H1 (cell line): ENCODE results near the gene LYPD3. TPM values are rescaled to one million over a fixed set of nuclear protein-coding genes. Genes with fewer than 3 reads are reported as not detected.
"Not testable (repeated sequence)": the region's sequence is repeated elsewhere in the genome, so short reads cannot be mapped to it uniquely, and the experiment has no call there.

ENCODE experiments used
- CTCF ChIA-PET: fragments of 300-600 bp; sonication (Branson Sonifier 250); formaldehyde crosslinking; loops from one replicate; lab custom pipeline; 2021; ENCODE audit not compliant: partially characterized antibody; lab: Charles Lee
- POLR2A ChIA-PET: fragments of 300-600 bp; sonication (Branson Sonifier 250); formaldehyde crosslinking; loops from one replicate; lab custom pipeline; 2021; ENCODE audit warnings: inconsistent platforms; ENCODE audit not compliant: partially characterized antibody; lab: Charles Lee
- DNase-seq, 2 experiments: peaks; one replicate each; pipeline versions ENCODE4 v3.0.0 to v3.0.0-alpha.2; 2010 to 2022; ENCODE audit warnings: low spot score in 2 of 2, low read depth in 1 of 2, mixed read lengths in 1 of 2
- FAIRE-seq: peaks from 2 replicates; lab custom pipeline; 2011; peaks lifted over from hg19 to GRCh38; lab: Jason Lieb, UNC
- H2AFZ ChIP-seq: 2 replicates; pipeline ENCODE4 v1.8.1; 2012; ENCODE audit warnings: low read length, inconsistent platforms
- H2AK5ac ChIP-seq: 2 replicates; pipeline ENCODE4 v1.6.1; 2013; ENCODE audit warnings: low read depth, low read length
- H2BK120ac ChIP-seq: replicated peaks from 2 replicates; pipeline ENCODE3; 2013; ENCODE audit warnings: low read depth, low read length, inconsistent platforms
- H2BK12ac ChIP-seq: 2 replicates; pipeline ENCODE4 v1.6.1; 2013; ENCODE audit warnings: low read depth, low read length
- H2BK15ac ChIP-seq: 2 replicates; pipeline ENCODE4 v1.6.1; 2013; ENCODE audit warnings: low read length
- H2BK20ac ChIP-seq: 2 replicates; pipeline ENCODE4 v1.6.1; 2013; ENCODE audit warnings: low read length
- H2BK5ac ChIP-seq: 2 replicates; pipeline ENCODE4 v1.6.1; 2013; ENCODE audit warnings: low read depth, low read length
- H3K14ac ChIP-seq: 2 replicates; pipeline ENCODE4 v1.6.1; 2013; ENCODE audit warnings: inconsistent platforms; ENCODE audit not compliant: insufficient read length
- H3K18ac ChIP-seq: 2 replicates; pipeline ENCODE4 v1.6.1; 2013; ENCODE audit warnings: low read length; ENCODE audit errors: extremely low read depth
- H3K23ac ChIP-seq: 2 replicates; pipeline ENCODE4 v1.6.1; 2013; ENCODE audit warnings: inconsistent platforms; ENCODE audit not compliant: insufficient read length
- H3K23me2 ChIP-seq: 2 replicates; pipeline ENCODE4 v1.6.1; 2013; ENCODE audit warnings: low read depth, low read length
- H3K27ac ChIP-seq: 2 replicates; pipeline ENCODE4 v1.6.1; 2011; ENCODE audit warnings: low read depth, low read length, inconsistent platforms
- H3K27me3 ChIP-seq, 4 experiments: replicated peaks in 1 of 4; 1 replicate in 1 of 4; 2 replicates in 3 of 4; pipeline versions ENCODE4 v1.6.1 to v1.8.1; 2011 to 2013; ENCODE audit warnings: low read length in 3 of 4, mild to moderate bottlenecking in 3 of 4, inconsistent platforms in 2 of 4, mixed read lengths in 2 of 4, moderate library complexity in 1 of 4; ENCODE audit not compliant: control insufficient read depth in 3 of 4, insufficient read depth in 3 of 4; ENCODE audit errors: extremely low read depth in 1 of 4
- H3K36me3 ChIP-seq, 4 experiments: 2 replicates each; pipeline versions ENCODE4 v1.6.1 to v1.8.1; 2011 to 2013; ENCODE audit warnings: mild to moderate bottlenecking in 4 of 4, low read length in 3 of 4, moderate library complexity in 2 of 4, control low read depth in 1 of 4, inconsistent platforms in 1 of 4; ENCODE audit not compliant: insufficient read depth in 4 of 4, control insufficient read depth in 2 of 4
- H3K4ac ChIP-seq: replicated peaks from 2 replicates; pipeline ENCODE3; 2013; ENCODE audit warnings: low read length, low read depth, mixed read lengths, inconsistent platforms; ENCODE audit not compliant: insufficient read length
- H3K4me1 ChIP-seq, 4 experiments: replicated peaks in 1 of 4; 1 replicate in 1 of 4; 2 replicates in 3 of 4; pipeline versions ENCODE4 v1.6.1 to v1.8.1; 2011 to 2013; ENCODE audit warnings: low read length in 3 of 4, inconsistent platforms in 2 of 4, mixed read lengths in 1 of 4; ENCODE audit not compliant: insufficient read depth in 4 of 4, control insufficient read depth in 3 of 4
- H3K4me2 ChIP-seq, 2 experiments: 2 replicates each; pipeline versions ENCODE4 v1.6.1 to v1.8.1; 2011 to 2013; ENCODE audit warnings: low read depth in 2 of 2, low read length in 2 of 2, control low read depth in 1 of 2, inconsistent platforms in 1 of 2, mild to moderate bottlenecking in 1 of 2; ENCODE audit not compliant: insufficient read depth in 1 of 2
- H3K4me3 ChIP-seq, 4 experiments: fragments of 200-600, 300-600 bp in 1 of 4; sonication (generic), shearing (Covaris generic), sonication (Bioruptor Twin) in 1 of 4; 2 replicates each; pipeline versions ENCODE4 v1.5.1 to v1.8.1; 2011 to 2016; ENCODE audit warnings: low read length in 4 of 4, low read depth in 3 of 4, control low read depth in 2 of 4, inconsistent platforms in 2 of 4, mild to moderate bottlenecking in 2 of 4, mixed read lengths in 1 of 4, moderate library complexity in 1 of 4; ENCODE audit not compliant: insufficient read depth in 2 of 4; ENCODE audit errors: extremely low read depth in 1 of 4
- H3K56ac ChIP-seq: replicated peaks from 2 replicates; pipeline ENCODE3; 2013; ENCODE audit warnings: low read depth, mild to moderate bottlenecking, mixed read lengths, low read length, inconsistent platforms; ENCODE audit not compliant: insufficient read length
- H3K79me1 ChIP-seq: 2 replicates; pipeline ENCODE4 v1.6.1; 2013; ENCODE audit warnings: low read depth, low read length, control low read depth
- H3K79me2 ChIP-seq, 2 experiments: 2 replicates each; pipeline versions ENCODE4 v1.6.1 to v1.8.1; 2012 to 2013; ENCODE audit warnings: low read length in 2 of 2, mild to moderate bottlenecking in 2 of 2, inconsistent platforms in 1 of 2; ENCODE audit not compliant: insufficient read depth in 2 of 2, control insufficient read depth in 1 of 2
- H3K9ac ChIP-seq, 4 experiments: replicated peaks in 1 of 4; 1 replicate in 1 of 4; 2 replicates in 3 of 4; pipeline versions ENCODE4 v1.6.1 to v1.8.1; 2011 to 2013; ENCODE audit warnings: low read depth in 3 of 4, low read length in 3 of 4, control low read depth in 2 of 4, mild to moderate bottlenecking in 2 of 4, moderate library complexity in 2 of 4, inconsistent platforms in 1 of 4; ENCODE audit errors: extremely low read depth in 1 of 4
- H3K9me3 ChIP-seq, 2 experiments: 2 replicates each; pipeline versions ENCODE4 v1.6.1 to v1.8.1; 2012 to 2013; ENCODE audit warnings: mild to moderate bottlenecking in 2 of 2, moderate library complexity in 2 of 2, control low read depth in 1 of 2, inconsistent platforms in 1 of 2, low read depth in 1 of 2, low read length in 1 of 2, mixed read lengths in 1 of 2; ENCODE audit not compliant: insufficient read depth in 2 of 2
- H4K20me1 ChIP-seq, 2 experiments: replicated peaks in 1 of 2; 2 replicates each; pipeline versions ENCODE3 to v1.8.1; 2011 to 2013; ENCODE audit warnings: inconsistent platforms in 2 of 2, low read length in 2 of 2, mild to moderate bottlenecking in 1 of 2; ENCODE audit not compliant: insufficient read depth in 2 of 2, control insufficient read depth in 1 of 2
- H4K5ac ChIP-seq: 2 replicates; pipeline ENCODE4 v1.6.1; 2013; ENCODE audit warnings: low read length, low read depth, mixed read lengths, inconsistent platforms; ENCODE audit not compliant: insufficient read length
- H4K8ac ChIP-seq: 2 replicates; pipeline ENCODE4 v1.8.0; 2013; ENCODE audit warnings: mild to moderate bottlenecking, moderate library complexity, low read length, inconsistent platforms; ENCODE audit not compliant: insufficient read depth; ENCODE audit errors: extremely low read depth
- H4K91ac ChIP-seq: replicated peaks from 2 replicates; pipeline ENCODE3; 2013; ENCODE audit warnings: low read length, mixed read lengths, inconsistent platforms; ENCODE audit not compliant: insufficient read length
- WGBS, 2 experiments: shearing (Covaris generic) in 1 of 2; methylation state at CpG; one replicate each; pipeline versions ENCODE4 v1.1.6 to v1.1.7; 2013 to 2015; ENCODE audit warnings: low lambda C conversion rate in 2 of 2, mixed read lengths in 2 of 2, inconsistent platforms in 1 of 2, low coverage in 1 of 2, missing lambda C conversion rate in 1 of 2; ENCODE audit not compliant: insufficient replicate concordance in 2 of 2, insufficient coverage in 1 of 2, insufficient read length in 1 of 2; ENCODE audit errors: extremely low coverage in 1 of 2, missing lambda C conversion rate in 1 of 2; 5-methylcytosine and 5-hydroxymethylcytosine counted together
- polyA plus RNA-seq, 7 experiments: library from polyadenylated mRNA; depleted of rRNA in 3 of 7; stranded (reverse) in 5 of 7; unstranded in 2 of 7; fragments of >200 nt in 5 of 7; fragments of 200-250 nt in 2 of 7; gene quantifications; 1 replicate in 5 of 7; 2 replicates in 1 of 7; 4 replicates in 1 of 7; pipeline versions ENCODE4 v1.2.1 to v1.2.3, GENCODE V29; 2011 to 2013; ENCODE audit warnings: missing spikeins in 2 of 7, mixed read lengths in 2 of 7
- total RNA-seq: library from RNA; stranded (reverse); fragmentation: NEBNext Ultra II Directional; extraction: Animal tissue kit (Norgen Biotek cat#: 25700); gene quantifications from 2 replicates; pipeline ENCODE4 v1.2.1, GENCODE V29; 2021

The LYPD3 gene
- total and polyA plus RNA-seq, 2 of the 8 experiments (the other 6 are each of a cell fraction or from before 2014, with no cell fraction given), result 4.1 to 16.4 TPM

DNA sequence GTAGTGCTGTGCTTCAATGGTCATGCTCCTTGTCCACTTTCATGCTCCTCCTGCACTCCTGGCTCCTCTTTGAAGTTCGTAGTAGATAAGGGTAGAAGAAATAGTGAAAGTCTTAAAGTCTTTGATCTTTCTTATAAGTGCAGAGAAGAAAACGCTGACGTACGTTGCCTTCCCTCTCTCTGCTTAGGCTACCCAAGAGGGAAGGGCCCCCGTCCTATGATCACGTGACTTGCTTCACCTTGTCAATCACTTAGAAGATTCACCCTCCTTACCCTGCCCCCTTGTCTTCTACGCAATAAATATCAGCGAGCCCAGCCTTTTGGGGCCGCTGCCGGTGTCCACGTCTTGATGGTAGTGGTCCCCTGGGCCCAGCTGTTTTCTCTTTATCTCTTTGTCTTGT is 28.1 kb downstream of the LYPD3 start:
- not testable (repeated sequence) for H2AK5ac ChIP-seq, H4K91ac ChIP-seq, H3K4me1 ChIP-seq, H2AFZ ChIP-seq, H2BK20ac ChIP-seq, H2BK15ac ChIP-seq, H3K14ac ChIP-seq, H3K23me2 ChIP-seq, H3K9ac ChIP-seq, H3K18ac ChIP-seq, H3K4me2 ChIP-seq, H3K9me3 ChIP-seq, H3K4me3 ChIP-seq, H3K4ac ChIP-seq, H3K27ac ChIP-seq, H2BK5ac ChIP-seq, H3K36me3 ChIP-seq, H4K20me1 ChIP-seq, DNase-seq, H3K27me3 ChIP-seq, H3K23ac ChIP-seq, H2BK12ac ChIP-seq, H4K5ac ChIP-seq, H4K8ac ChIP-seq, H2BK120ac ChIP-seq, FAIRE-seq, H3K56ac ChIP-seq, H3K79me2 ChIP-seq, H3K79me1 ChIP-seq
- CTCF ChIA-PET, result interaction anchor here (3.0 kb wide), 1 partner anchor 12 kb away, joined by 12 read pairs; no protein-coding TSS in a partner anchor
- POLR2A ChIA-PET, result interaction anchor here (0.8 kb wide), 1 partner anchor 88 kb away, joined by 3 read pairs; no protein-coding TSS in a partner anchor
- WGBS, 2 experiments, result 93% methylated on average over 11 of the region's 11 CpGs; no CpG with 5 or more reads in 1 of the 2 experiments
